ENCODE results near the gene MINDY2.

MINDY2 gene, protein sequence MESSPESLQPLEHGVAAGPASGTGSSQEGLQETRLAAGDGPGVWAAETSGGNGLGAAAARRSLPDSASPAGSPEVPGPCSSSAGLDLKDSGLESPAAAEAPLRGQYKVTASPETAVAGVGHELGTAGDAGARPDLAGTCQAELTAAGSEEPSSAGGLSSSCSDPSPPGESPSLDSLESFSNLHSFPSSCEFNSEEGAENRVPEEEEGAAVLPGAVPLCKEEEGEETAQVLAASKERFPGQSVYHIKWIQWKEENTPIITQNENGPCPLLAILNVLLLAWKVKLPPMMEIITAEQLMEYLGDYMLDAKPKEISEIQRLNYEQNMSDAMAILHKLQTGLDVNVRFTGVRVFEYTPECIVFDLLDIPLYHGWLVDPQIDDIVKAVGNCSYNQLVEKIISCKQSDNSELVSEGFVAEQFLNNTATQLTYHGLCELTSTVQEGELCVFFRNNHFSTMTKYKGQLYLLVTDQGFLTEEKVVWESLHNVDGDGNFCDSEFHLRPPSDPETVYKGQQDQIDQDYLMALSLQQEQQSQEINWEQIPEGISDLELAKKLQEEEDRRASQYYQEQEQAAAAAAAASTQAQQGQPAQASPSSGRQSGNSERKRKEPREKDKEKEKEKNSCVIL

DNA sequence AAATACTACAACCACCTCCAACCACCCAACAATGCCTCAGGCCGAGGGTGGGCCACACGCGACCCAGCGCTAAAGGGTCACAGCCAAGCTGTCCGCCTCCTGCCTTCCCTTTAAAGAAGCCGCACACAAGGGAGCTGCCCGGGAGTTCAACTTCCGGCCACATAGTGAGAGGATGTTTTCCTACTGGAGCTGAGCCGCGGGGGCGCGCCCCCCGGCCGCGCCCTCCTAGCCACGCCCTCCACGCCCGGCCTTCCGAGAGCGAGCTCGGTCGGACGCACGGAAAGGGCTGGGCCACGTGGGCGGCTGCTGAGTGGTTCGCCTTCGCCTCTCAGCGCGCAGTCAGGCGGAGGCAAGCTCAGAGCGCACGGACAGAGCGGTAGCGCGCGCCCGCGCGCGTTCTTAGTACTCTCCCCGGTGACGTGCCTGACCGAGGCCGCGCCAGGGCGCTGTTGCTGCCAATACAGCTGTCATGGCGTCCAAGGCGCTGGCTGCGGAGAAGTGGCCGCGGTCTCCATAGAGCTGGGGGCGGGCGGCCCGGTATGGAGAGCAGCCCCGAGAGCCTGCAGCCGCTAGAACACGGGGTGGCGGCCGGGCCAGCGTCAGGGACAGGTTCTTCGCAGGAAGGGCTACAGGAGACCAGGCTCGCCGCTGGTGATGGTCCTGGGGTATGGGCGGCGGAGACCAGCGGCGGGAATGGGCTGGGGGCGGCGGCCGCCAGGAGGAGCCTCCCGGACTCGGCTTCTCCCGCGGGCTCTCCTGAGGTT lies at the start of gene MINDY2:
Gene MINDY2 (plus strand): TSS at position 446 of the 764 bp plus-strand sequence. CDS start 94 bp downstream, at position 540.
- peak; percentile 93 for DNase-seq (ENCODE audit: low spot score)

DNA sequence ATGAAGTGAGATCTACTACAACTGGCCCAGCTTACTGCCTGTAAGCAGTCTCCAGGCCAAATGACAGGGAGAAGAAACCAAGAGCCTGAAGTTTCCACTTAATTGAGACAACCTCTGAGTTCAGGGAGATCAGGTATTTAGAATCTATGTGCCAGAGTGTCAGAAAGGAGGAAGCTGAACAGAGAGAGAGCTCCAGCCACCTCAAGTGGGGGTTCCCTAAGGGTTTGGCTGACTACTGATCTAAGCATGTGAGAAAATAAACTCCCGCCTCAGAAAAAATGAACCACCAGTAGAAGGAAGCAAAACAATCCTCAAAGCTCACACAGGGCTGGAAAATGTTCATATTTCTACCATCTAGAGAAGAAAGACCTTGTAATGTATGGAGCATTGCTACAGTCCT lies 46.6 kb upstream of the MINDY2 start:
- no peak for DNase-seq (ENCODE audit: low spot score)

DNA sequence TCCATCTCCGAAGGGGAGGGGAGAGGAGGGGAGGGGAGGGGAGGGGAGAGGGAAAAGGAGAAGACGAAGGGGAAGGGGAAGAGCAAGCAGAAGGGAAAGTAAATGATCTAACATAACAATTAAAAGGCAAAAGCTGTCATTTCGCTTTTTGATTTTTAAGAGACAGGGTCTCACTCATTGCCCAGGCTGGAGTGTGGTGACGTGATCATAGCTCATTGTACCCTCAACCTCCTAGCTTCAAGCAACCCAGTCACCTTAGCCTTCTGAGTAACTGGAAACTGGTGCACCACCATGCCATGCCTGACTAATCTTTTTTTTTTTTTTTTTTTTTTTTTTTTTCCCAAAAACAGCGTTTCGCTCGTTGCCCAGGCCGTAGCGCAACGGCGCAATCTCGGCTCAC lies 44.2 kb upstream of the MINDY2 start:
- no peak for DNase-seq (ENCODE audit: low spot score)

DNA sequence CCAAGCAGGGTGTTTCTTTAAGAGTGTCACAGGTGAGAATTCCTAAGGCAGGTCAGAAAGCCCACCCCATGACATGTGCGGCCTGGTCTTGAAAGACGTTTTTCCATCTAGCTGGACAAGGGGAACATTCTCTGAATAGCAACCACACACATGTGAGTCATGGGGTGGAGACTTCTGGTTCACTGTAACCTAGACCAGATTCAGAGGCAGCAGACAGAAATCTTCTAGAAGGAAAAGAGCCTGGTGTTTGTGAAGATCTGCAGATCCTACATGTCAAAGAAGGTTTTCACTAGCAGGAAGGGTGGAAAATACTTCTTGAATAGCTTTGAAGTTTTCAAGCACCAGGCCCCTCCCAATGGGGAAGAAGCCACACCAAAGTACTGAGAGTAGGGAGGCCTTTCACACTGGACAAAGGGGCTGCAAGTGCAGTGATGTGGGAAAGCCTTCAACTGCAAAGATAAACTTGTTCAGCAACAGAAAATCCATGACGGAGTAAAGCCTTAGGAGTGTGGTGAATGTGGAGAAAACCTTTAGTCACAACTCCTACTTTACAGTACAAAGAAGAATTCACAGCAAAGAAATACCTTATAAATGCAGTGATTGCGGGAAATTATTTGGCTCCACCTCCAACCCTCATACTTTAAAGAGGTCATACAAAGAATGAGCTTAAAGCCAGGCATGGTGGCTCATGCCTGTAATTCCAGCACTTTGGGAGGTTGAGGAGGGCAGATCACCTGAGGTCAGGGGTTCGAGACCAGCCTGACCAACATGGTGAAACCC lies 39.2 kb upstream of the MINDY2 start:
- no peak for DNase-seq (ENCODE audit: low spot score)

DNA sequence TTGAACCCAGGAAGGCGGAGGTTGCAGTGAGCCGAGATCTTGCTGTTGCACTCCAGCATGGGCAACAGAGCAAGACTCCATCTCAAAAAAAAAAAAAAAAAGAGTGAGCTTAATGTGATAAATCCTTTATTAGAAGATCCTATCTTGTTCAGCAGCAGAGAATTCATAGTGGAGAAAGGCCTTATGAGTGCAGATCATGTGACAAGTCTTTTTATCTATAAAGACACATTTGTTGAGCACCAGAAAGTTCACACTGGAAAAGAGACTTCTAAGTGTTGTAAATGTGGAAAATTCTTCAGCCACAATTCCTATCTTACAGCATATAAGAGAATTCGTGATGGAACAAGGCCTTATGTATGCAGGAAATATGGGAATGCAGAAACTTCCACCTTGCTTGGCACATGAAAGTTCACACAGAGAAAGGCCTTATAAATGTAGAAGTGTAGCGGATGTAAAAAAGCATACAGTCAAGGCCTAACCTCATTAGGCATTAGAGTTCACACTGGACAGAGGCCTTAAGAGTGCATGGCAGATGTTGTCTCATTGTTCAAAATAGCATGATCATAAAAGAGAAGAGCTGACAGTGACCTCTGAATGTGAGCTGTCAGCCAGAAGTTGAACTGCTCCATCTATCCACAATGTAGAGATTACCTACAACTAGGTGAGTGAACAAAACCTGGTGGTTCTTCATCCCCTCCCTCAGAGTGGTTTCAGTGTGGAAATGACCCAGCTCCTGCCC lies 38.3 kb upstream of the MINDY2 start:
- no peak for DNase-seq (ENCODE audit: low spot score)

DNA sequence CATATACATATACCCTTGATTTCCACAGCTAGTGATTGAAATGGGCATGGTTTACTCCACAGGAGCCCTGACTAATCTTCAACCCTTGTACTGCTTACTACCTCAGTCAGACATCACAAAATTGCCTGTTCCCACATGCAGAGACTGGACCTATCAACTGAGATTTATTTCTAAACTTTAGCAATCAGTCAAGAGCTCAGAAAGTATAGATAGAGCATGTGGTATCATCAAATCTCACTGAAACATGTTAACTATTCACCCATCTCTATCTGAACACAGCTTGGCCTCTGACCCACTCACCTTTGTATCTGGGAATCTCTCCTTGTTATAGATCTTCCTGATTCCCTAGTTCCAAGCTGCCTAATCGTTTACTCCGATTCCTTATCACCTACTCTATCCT lies 36.2 kb upstream of the MINDY2 start:
- no peak for DNase-seq (ENCODE audit: low spot score)

DNA sequence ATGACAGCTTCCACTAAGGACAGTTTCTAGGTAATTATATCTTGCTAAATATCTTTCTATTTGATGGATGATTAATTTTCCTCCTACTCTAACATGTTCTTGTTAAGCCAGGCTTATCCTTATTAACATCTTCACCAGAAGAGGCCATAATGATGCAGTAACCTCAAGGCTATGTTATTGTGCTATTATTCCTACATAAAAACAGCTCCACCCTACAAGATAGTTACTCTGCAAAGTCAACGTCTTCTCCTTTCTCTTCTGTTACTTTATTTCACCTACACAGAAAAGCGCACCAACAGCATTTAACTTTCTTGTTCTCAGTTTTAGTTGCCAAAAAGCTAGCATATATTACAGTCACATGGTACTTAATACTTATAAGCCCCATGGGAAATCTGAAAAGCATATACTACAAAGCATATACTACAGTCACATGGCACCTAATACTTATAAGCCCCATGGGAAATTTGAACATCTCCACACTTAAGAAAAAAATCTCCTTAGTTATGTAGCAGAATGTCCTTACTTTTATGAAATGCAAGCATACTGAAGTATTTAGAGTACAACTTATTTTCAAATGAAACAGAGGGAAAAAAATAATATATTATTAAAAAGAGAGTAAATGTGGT lies 35.0 kb upstream of the MINDY2 start:
- no peak for DNase-seq (ENCODE audit: low spot score)

DNA sequence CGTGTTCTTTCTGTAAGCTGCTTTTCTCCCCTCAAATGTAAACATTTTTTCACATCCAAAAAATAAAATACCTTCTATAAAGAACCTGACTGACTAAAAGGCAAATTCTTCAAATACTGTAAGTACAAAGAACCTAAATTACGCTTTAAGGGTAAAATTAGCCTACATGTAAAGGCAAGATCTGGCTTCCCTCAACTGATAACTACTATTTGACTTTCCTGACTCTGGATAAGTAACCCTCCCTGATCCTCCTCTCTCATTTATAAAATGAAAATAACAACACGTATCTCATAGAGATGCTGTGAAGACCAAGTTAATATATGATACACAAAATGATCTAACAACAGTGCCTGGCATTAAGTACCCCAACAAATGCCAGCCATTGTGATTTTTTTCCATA lies 33.8 kb upstream of the MINDY2 start:
- DNase-seq (ENCODE audit: low spot score) = no peak

DNA sequence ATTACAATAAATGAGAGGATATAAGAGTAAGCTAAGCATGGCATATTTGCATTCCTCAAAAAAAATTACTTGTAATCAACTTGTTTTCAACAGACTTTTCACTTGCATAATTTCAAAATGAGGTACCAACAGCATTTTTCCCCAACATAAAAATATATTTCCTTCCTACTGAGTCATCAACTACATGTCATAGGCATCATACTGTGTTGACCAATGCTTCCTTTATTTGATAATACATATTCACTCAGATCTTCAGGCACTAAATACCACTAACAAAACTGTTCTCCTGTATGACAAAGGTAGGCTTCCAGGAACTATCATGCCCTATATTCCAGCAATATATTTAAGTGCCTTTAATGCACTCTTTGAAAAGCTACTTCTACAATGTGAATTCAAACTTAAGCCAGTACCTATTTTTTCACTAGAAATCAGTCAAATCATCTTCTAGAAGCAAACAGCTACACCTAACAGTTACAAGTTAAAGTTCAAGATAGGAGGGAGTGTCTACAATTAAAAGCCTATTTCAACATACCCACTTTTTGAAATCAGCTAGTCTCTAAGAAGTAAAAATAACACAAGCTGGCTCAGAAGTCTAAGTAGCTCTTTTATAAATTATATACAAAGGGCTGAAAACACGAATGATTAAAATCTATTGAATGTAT lies 32.9 kb upstream of the MINDY2 start:
- peak; percentile 25 for DNase-seq (ENCODE audit: low spot score)

DNA sequence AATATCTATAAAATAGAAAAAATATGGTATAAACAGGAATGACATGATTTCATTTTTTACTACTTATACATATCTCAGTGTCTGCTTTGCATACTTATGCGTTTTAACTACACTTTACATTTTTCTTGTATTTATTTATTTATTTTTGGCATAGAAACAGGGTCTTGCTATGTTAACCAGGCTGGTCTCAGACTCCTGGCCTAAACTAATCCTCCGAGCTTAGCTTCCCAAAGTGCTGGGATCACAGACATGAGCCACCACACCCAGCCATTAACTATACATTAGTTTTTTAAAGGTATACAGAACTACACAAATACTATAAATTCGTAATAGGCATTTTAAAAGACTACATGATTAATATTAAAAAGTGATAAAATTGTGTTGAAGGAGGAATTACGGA lies 30.7 kb upstream of the MINDY2 start:
- no peak for DNase-seq (ENCODE audit: low spot score)

DNA sequence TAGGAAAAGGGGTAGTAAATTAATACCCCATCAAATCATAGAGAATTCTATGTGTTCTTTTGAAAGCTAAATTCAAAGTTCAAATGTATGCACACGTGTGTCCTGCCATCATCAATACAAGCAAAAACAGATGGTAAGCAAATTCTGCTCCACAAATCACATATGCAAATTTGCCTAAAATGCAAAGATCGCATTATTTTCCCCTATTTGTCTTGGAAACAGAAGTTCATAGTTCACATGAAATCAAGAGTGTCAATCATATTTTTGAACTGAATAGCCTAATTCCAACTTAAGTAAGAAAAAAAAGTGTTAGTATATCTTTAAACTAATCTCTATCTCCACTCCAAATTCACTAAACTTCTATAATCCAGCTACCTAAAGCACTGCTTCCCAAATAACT lies 30.1 kb upstream of the MINDY2 start:
- no peak for DNase-seq (ENCODE audit: low spot score)

DNA sequence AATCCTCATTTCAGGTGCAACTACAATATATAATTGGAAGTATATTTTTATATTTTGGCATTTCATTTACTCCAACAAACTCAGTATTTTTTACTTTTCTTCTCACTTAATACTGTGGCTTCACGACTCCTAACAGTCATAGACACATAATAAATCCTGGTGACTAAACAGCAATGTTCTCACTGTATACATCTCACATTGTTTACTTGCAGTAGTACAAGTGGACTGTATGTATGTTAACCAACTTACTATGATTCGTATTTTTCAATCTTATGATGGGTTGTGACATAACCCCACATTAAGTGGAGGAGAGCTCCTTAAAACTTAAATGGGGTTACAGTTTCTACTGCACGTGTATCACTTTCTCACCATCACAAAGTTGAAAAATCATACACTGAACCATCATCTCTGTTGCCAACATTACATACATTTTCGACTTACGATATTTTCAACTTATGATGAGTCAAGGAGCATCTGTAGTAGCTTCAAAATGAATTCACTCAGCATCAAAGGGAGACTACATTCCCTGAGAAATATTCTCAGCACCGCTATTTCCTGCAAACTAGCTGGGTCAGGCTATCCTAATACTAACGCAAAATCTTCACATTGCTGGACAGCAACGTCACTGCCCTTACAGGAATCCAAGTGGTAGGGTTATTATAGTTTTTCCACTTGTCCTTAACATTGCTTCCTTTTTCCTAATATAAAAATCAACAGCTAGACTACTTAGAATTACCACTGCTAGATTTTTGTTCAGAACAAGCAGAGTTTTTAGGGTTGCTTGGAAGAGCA lies 28.9 kb upstream of the MINDY2 start:
- DNase-seq (ENCODE audit: low spot score) = no peak

DNA sequence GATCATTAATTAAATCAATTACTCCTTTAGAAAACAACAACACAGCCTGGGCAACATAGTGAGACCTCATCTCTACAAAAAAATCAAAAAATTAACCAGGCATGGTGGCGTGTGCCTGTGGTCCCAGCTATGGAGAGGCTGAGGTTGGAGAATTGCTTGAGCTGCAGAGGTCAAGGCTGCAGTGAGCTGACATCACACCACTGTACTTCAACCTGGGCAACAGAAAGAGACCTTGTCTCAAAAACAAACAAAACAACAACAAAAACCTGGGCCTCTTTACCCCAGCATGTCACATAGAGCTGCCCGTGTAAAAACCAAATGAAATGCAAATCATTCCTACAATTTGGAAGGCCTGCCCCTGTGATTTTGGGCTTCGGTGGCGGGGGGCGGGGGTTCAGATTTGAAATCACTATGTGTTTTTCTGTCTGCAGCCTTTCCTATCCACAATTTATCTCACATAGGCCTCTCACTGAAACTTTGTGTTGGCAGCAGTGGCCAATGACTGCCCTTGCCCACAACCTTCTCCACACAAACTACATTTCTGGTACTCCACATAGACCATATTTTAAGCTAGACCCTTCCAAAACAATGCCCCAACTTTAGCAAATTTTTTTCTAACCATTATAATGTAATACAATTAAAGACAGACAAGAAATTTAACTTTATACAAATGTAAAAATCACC lies 28.1 kb upstream of the MINDY2 start:
- DNase-seq (ENCODE audit: low spot score) = no peak

DNA sequence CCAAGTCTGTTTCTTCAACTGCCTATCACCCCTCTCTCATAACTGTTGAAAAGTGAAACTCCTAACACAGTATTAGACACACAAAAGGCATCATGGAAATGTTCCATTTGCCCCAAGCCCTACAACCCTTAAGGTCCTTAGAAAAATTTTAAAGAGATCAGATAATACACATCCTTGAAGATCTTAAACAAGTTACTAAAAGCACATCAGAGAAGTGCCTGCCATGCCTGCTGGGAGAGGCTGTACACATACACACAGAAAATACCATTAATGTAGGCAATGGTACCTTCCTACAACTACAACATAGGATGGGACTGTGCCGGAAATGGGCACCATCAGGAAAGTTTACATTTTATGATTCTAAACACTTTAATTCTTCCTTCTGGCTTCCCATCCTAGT lies 24.9 kb upstream of the MINDY2 start:
- no peak for DNase-seq (ENCODE audit: low spot score)

DNA sequence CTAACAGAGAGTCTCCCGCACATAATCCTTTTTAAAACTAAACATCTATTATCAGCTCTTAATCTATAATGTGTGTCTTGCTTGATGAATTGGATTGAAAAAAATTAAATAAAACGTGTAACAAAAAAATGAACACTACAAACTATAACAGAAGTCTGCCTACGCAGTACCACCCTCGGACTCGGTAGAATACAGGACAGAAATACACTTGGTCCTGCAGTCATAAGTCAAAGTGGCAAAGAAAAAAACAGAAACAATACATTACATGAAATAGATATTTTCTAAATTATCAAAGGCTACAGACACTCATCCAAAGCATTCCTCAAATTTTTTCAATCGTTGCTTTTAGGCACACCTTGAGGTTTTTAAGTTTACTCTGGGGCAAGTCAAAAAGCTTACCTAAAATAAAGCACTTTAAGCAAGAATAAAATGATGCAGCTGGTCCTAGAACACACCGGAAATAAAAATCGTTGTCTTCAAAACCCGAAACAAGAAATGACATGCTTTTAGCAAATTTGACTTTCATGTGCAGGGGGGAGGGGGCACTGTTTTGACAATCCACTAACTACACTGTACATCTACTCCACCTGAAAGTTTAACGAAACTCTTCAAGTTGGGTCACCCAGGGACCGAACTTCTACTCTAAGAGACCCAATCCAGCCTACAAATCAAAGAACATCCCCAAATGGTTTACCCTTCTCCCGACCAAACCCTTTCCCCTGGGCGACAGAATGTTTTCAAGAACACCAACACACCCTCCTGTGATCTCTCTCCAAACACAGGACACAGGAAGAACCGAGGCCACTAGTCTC lies 22.9 kb upstream of the MINDY2 start:
- DNase-seq (ENCODE audit: low spot score) = peak; percentile 30

DNA sequence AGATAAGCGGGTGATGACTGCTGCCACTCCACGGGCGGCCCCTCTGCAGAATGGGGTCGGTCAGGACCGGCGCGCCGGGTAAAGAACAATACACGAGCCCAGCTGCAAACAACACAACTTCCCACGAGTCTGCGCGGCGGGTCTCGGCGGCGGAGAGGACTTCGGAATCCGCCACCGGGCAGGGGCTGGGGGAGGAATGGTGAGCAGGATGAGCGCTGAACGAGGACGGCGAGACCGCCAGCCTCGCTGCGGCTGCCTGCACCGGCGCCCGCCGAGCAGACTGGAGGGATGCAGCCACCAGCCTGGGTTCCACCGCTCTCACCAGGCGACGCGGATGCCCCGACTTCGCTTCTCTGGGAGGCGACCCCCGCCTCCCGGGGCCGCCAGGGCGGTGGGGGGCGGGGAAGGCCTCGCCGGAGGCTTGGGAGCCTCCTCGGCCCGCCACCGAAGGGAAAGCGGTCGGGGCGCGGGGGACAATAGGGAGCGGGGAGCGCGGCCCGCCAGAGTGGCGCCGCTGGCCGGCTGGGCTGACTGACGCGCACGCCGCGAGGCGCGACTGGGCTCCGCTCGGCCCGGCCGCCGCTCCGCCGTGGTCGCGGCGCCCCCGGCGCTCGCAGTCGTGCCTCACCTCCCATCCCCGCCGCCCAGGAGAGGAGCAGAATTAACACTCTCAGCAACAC lies 22.1 kb upstream of the MINDY2 start:
- peak; percentile 33 for DNase-seq (ENCODE audit: low spot score)

DNA sequence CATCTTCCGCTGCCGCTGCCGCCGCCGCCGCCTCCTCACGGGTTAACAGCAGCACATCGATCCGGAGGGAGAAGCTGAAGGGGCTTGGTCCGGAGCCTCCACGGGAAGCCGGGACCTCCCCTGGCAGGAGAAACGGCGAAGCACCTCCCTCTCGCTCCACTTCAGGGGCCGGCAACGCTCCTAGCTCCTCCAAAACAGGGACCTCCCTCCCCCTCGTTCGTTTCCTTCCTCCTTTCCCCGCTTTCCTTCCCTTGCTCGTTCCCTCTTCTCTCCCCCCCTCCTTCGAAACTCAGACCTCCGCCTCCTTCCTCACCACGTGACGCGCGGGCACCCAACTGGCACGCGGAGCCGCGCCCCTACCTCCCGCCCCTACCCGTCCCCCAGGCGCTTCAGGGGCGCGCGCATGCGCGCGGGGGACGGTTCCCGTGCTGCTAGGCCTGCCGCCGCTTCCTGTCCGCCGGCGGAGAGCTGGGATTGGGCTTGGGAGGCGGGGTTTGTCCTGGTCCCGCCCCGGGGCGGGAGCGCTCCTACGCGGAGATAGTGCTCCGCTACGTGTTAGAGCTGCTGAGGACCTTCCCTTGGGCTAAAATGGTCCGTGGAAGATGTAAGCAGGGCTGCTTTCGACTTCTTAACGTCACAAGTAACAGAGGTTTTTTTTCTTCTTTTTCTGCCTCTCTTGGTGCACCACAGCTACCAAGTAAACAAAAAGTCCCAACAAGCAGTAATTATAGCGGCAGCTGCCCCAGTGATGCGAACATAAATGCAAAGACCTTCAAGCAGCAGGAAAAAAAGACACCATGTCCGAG lies 21.4 kb upstream of the MINDY2 start, which contains the start of gene ADAM10:
Gene ADAM10 (minus strand): TSS at position 176 of the 806 bp plus-strand sequence. CDS start 173 bp downstream, at position 3.
- peak; percentile 98 for DNase-seq (ENCODE audit: low spot score)
